GM23248 (cell line): ENCODE data around the gene MLN. TPM values are rescaled to one million over a fixed set of nuclear protein-coding genes. Genes with fewer than 3 reads are reported as not detected.
A peak's percentile ranks its signal among the peaks of the same experiment; 100 is the strongest.

Experiments
- DNase-seq: peaks from one replicate; pipeline ENCODE4 v3.0.0-alpha.2; 2015
- H2AFZ ChIP-seq: fragments of 200-600 bp; sonication (generic); 2 replicates; pipeline ENCODE4 v1.6.1; 2016; ENCODE audit warnings: antibody characterized with exemption
- H3F3A ChIP-seq: fragments of 200-600 bp; sonication (generic); 2 replicates; pipeline ENCODE4 v1.6.1; 2016; ENCODE audit warnings: mild to moderate bottlenecking, antibody characterized with exemption, mixed run types; ENCODE audit not compliant: insufficient read depth
- H3K27ac ChIP-seq: fragments of 200-600 bp; sonication (generic); 2 replicates; pipeline ENCODE4 v1.5.1; 2016; ENCODE audit warnings: mild to moderate bottlenecking
- H3K27me3 ChIP-seq: fragments of 200-600 bp; sonication (generic); replicated peaks from 2 replicates; pipeline ENCODE4 v1.6.1; 2016; ENCODE audit warnings: mild to moderate bottlenecking; ENCODE audit not compliant: insufficient read depth
- H3K36me3 ChIP-seq: fragments of 200-600 bp; sonication (generic); 2 replicates; pipeline ENCODE4 v1.6.1; 2016; ENCODE audit warnings: low read depth, mild to moderate bottlenecking
- H3K4me1 ChIP-seq: fragments of 200-600 bp; sonication (generic); 2 replicates; pipeline ENCODE4 v1.6.1; 2016; ENCODE audit warnings: mild to moderate bottlenecking; ENCODE audit not compliant: insufficient read depth
- H3K4me2 ChIP-seq: fragments of 200-600 bp; sonication (generic); one replicate; pipeline ENCODE4 v1.6.1; 2016; ENCODE audit warnings: mild to moderate bottlenecking; ENCODE audit not compliant: unreplicated experiment
- H3K4me3 ChIP-seq: fragments of 200-600 bp; sonication (generic); 2 replicates; pipeline ENCODE4 v1.5.1; 2016; ENCODE audit warnings: mild to moderate bottlenecking
- H3K79me2 ChIP-seq: fragments of 200-600 bp; sonication (generic); 2 replicates; pipeline ENCODE4 v1.6.1; 2016; ENCODE audit warnings: mild to moderate bottlenecking; ENCODE audit not compliant: insufficient read depth
- H3K9ac ChIP-seq: fragments of 200-600 bp; sonication (generic); 2 replicates; pipeline ENCODE4 v1.6.1; 2016; ENCODE audit warnings: mild to moderate bottlenecking
- H3K9me2 ChIP-seq: fragments of 200-600 bp; sonication (generic); 2 replicates; pipeline ENCODE4 v1.6.1; 2016; ENCODE audit warnings: mixed run types, mild to moderate bottlenecking, moderate library complexity; ENCODE audit not compliant: insufficient read depth
- H3K9me3 ChIP-seq: fragments of 200-600 bp; sonication (generic); one replicate; pipeline ENCODE4 v1.6.1; 2017; ENCODE audit warnings: low read depth
- H4K20me1 ChIP-seq: fragments of 200-600 bp; sonication (generic); 2 replicates; pipeline ENCODE4 v1.6.0; 2016; ENCODE audit not compliant: insufficient read depth
- EZH2 ChIP-seq: fragments of 200-600 bp; sonication (generic); IDR thresholded peaks from 2 replicates; pipeline ENCODE4 v1.6.1; 2018; ENCODE audit warnings: antibody characterized with exemption, mild to moderate bottlenecking; ENCODE audit not compliant: insufficient read depth, poor library complexity, severe bottlenecking
- EZH2phosphoT487 ChIP-seq: fragments of 200-600 bp; sonication (generic); IDR thresholded peaks from 2 replicates; pipeline ENCODE4 v1.6.1; 2018; ENCODE audit warnings: antibody characterized with exemption, moderate library complexity, mild to moderate bottlenecking, low read depth; ENCODE audit not compliant: insufficient read depth
- WGBS, 2 experiments: methylation state at CpG; one replicate each; pipeline ENCODE4 v1.1.6; 2015 to 2017; ENCODE audit warnings: low lambda C conversion rate in 2 of 2, low coverage in 1 of 2; ENCODE audit errors: missing lambda C conversion rate in 2 of 2; 5-methylcytosine and 5-hydroxymethylcytosine counted together
- in situ Hi-C: fragments of 300-500 bp; cut with MboI; formaldehyde crosslinking; loops from 2 replicates; pipeline ENCODE4 v1.15.0; 2020
- polyA plus RNA-seq: library from polyadenylated mRNA; unstranded; fragments of >200 nt; fragmentation: Nextera tagmentation; extraction: Ambion mirVana; gene quantifications from 2 replicates; pipeline ENCODE4 v1.2.1, GENCODE V29; 2016
- total RNA-seq: library from RNA; depleted of rRNA; stranded (reverse); fragments of >200 nt; shearing (Covaris generic); gene quantifications from 2 replicates; pipeline ENCODE4 v1.2.3, GENCODE V29; 2014

The MLN gene
- total and polyA plus RNA-seq, 2 experiments from 2014 or later = not detected

- Histone ChIP-seq H4K20me1 (no peaks in the 10 kb centered on the region), H3K9me3 (no peaks in the 10 kb centered on the region), H3K79me2 (no peaks in the 10 kb centered on the region), H3K27ac (no peak overlapping the region), H3K9ac (no peak overlapping the region), H3K4me3 (no peak overlapping the region), H3K4me2 (no peak overlapping the region), H3F3A (no peaks in the 10 kb centered on the region), H3K9me2 (no peaks in the 10 kb centered on the region), H3K27me3 (peaks cover 29% of the 10 kb centered on the region), H2AFZ (no peak overlapping the region), H3K4me1 (no peaks in the 10 kb centered on the region), H3K36me3 (no peaks in the 10 kb centered on the region)
- peak; percentile 61 for DNase-seq
- in situ Hi-C loops = no loop called here
- WGBS, 2 experiments = 15 to 18% methylated on average over 11 of the region's 11 CpGs
- no peak for TF ChIP-seq EZH2phosphoT487
- TF ChIP-seq EZH2 = no peak
Measured at GRCh38 chr6:33812669-33813068, 8.9 kb upstream of the MLN start.

- in situ Hi-C loops = no loop called here
- Histone ChIP-seq H4K20me1 (no peaks in the 10 kb centered on the region), H3K27me3 (peaks cover 46% of the 10 kb centered on the region), H3K4me1 (no peaks in the 10 kb centered on the region), H3K9me3 (no peaks in the 10 kb centered on the region), H3K27ac (no peak overlapping the region), H3K9me2 (no peaks in the 10 kb centered on the region), H2AFZ (no peak overlapping the region), H3K79me2 (no peaks in the 10 kb centered on the region), H3K9ac (no peak overlapping the region), H3K36me3 (no peaks in the 10 kb centered on the region), H3K4me2 (no peak overlapping the region), H3F3A (no peaks in the 10 kb centered on the region), H3K4me3 (no peak overlapping the region)
- WGBS, 2 experiments = 9 to 10% methylated on average over 2 of the region's 2 CpGs
- TF ChIP-seq EZH2phosphoT487 (no peak), EZH2 (no peak)
- DNase-seq = no peak
Measured at GRCh38 chr6:33809594-33809993, 5.8 kb upstream of the MLN start.

- in situ Hi-C loops = no loop called here
- no peaks in the 10 kb centered on the region for H3K9me2 ChIP-seq
- H4K20me1 ChIP-seq = no peaks in the 10 kb centered on the region
- no peak overlapping the region for H3K9ac ChIP-seq
- DNase-seq = no peak
- H3K79me2 ChIP-seq = no peaks in the 10 kb centered on the region
- H3K27ac ChIP-seq = no peak overlapping the region
- H3K36me3 ChIP-seq = no peaks in the 10 kb centered on the region
- no peaks in the 10 kb centered on the region for H3K4me1 ChIP-seq
- H3K4me2 ChIP-seq = no peak overlapping the region
- peaks cover 46% of the 10 kb centered on the region for H3K27me3 ChIP-seq
- no peak overlapping the region for H2AFZ ChIP-seq
- no peak overlapping the region for H3K4me3 ChIP-seq
- WGBS, 2 experiments = 14 to 15% methylated on average over 8 of the region's 8 CpGs
- no peaks in the 10 kb centered on the region for H3F3A ChIP-seq
- TF ChIP-seq EZH2phosphoT487 (no peak), EZH2 (no peak)
- H3K9me3 ChIP-seq = no peaks in the 10 kb centered on the region
Measured at GRCh38 chr6:33808641-33809180, 4.9 kb upstream of the MLN start.

GRCh38 chr6:33807606-33808005 is 3.8 kb upstream of the MLN start:
- no peak for DNase-seq
- Histone ChIP-seq H3K36me3 (no peaks in the 10 kb centered on the region), H3F3A (no peaks in the 10 kb centered on the region), H3K27me3 (peaks cover 46% of the 10 kb centered on the region), H3K4me1 (no peaks in the 10 kb centered on the region), H3K9ac (no peak overlapping the region), H3K79me2 (no peaks in the 10 kb centered on the region), H3K9me3 (no peaks in the 10 kb centered on the region), H2AFZ (no peak overlapping the region), H3K9me2 (no peaks in the 10 kb centered on the region), H4K20me1 (no peaks in the 10 kb centered on the region), H3K4me3 (no peak overlapping the region), H3K27ac (no peak overlapping the region), H3K4me2 (no peak overlapping the region)
- TF ChIP-seq EZH2phosphoT487 = no peak
- TF ChIP-seq EZH2 = no peak
- WGBS, 2 experiments = 39 to 40% methylated on average over 6 of the region's 6 CpGs
- in situ Hi-C loops = no loop called here

GRCh38 chr6:33806841-33807240 is 3.0 kb upstream of the MLN start:
- no peak for TF ChIP-seq EZH2
- TF ChIP-seq EZH2phosphoT487 = no peak
- Histone ChIP-seq H3F3A (no peaks in the 10 kb centered on the region), H4K20me1 (no peaks in the 10 kb centered on the region), H3K9ac (no peak overlapping the region), H3K4me1 (no peaks in the 10 kb centered on the region), H3K27ac (no peak overlapping the region), H3K79me2 (no peaks in the 10 kb centered on the region), H3K36me3 (no peaks in the 10 kb centered on the region), H3K4me2 (no peak overlapping the region), H3K27me3 (peaks cover 44% of the 10 kb centered on the region), H3K4me3 (no peak overlapping the region), H3K9me2 (no peaks in the 10 kb centered on the region), H3K9me3 (no peaks in the 10 kb centered on the region), H2AFZ (no peak overlapping the region)
- no peak for DNase-seq
- in situ Hi-C loops = no loop called here
- WGBS, 2 experiments = 63 to 65% methylated on average over 9 of the region's 9 CpGs
